Stomach (tissue), 9 donors: ENCODE measurements around the gene CYYR1. TPM values are rescaled to one million over a fixed set of nuclear protein-coding genes. Genes with fewer than 3 reads are reported as not detected.

Experiments used
- DNase-seq, 2 donors: peaks; one replicate each; pipeline versions ENCODE4 v3.0.0 to v3.0.0-alpha.2; 2013 to 2019
- H3K27ac ChIP-seq, 5 donors: fragments of 200-600 bp in 4 of 5; sonication (generic) in 4 of 5; one replicate each; pipeline ENCODE4 v1.5.1; 2013 to 2019; ENCODE audit warnings: mild to moderate bottlenecking in 1 of 5, moderate library complexity in 1 of 5
- H3K27me3 ChIP-seq, 3 donors: fragments of 200-600 bp; sonication (generic); one replicate each; pipeline ENCODE4 v1.5.1; 2017 to 2019; ENCODE audit warnings: mixed run types in 1 of 3
- H3K36me3 ChIP-seq, 4 donors: fragments of 200-600 bp; sonication (generic); 1 replicate in 3 of 4; 2 replicates in 1 of 4; pipeline ENCODE4 v1.5.1; 2016 to 2019
- H3K4me1 ChIP-seq, 4 donors: fragments of 200-600 bp; sonication (generic); one replicate each; pipeline ENCODE4 v1.5.1; 2016 to 2019
- H3K4me3 ChIP-seq, 4 donors: fragments of 200-600 bp; sonication (generic) in 3 of 4; one replicate each; pipeline ENCODE4 v1.5.1; 2016 to 2019; ENCODE audit warnings: mild to moderate bottlenecking in 1 of 4
- H3K9me3 ChIP-seq, 4 donors: fragments of 200-600 bp; sonication (generic); one replicate each; pipeline ENCODE4 v1.5.1; 2016 to 2019
- CTCF ChIP-seq, 7 experiments: fragments of 450-650 bp in 4 of 7; fragments of 200-600 bp in 3 of 7; sonication (generic) in 3 of 7; IDR thresholded peaks; one replicate each; pipeline ENCODE4 v1.5.1; 2016 to 2019; ENCODE audit warnings: antibody characterized with exemption in 7 of 7, control low read depth in 2 of 7, mild to moderate bottlenecking in 1 of 7
- EP300 ChIP-seq: sonication (generic); formaldehyde crosslinking; IDR thresholded peaks from one replicate; pipeline ENCODE4 v1.6.1; 2017; ENCODE audit warnings: antibody characterized with exemption
- POLR2A ChIP-seq, 4 donors: fragments of 450-650 bp; IDR thresholded peaks; one replicate each; pipeline ENCODE4 v1.6.1; 2016; ENCODE audit warnings: antibody characterized with exemption in 4 of 4, control low read depth in 2 of 4, mild to moderate bottlenecking in 1 of 4, moderate library complexity in 1 of 4
- POLR2AphosphoS5 ChIP-seq, 3 donors: sonication (generic); formaldehyde crosslinking; IDR thresholded peaks; one replicate each; pipeline ENCODE4 v1.6.1; 2016; ENCODE audit warnings: antibody characterized with exemption in 3 of 3
- WGBS, 5 donors: extraction: QIAGEN DNeasy Blood & Tissue Kit in 3 of 5; methylation state at CpG; one replicate each; pipeline versions ENCODE4 v1.1.5 to v1.1.7; 2013 to 2018; 5-methylcytosine and 5-hydroxymethylcytosine counted together
- intact Hi-C: fragments of 100-400 bp; cut with DNase I; formaldehyde crosslinking; loops from one replicate; pipeline ENCODE4 v1.15.1; 2023; ENCODE audit warnings: low total_unique reads
- polyA plus RNA-seq, 3 donors: library from polyadenylated mRNA; stranded (reverse); fragments of 200-250 nt; gene quantifications; one replicate each; pipeline ENCODE4 v1.2.3, GENCODE V29; 2013
- total RNA-seq, 5 donors: library from RNA; depleted of rRNA; stranded (reverse); fragments of >200 nt; gene quantifications; one replicate each; pipeline versions ENCODE4 v1.1.0 to v1.2.3, GENCODE V29; 2014 to 2016
- donor health status: healthy with polysubstance abuse.
- donor health status: Bipolar disorder and iron deficiency.
- donor health status: healthy.

Gene CYYR1
- total and polyA plus RNA-seq, 8 donors, result 0.89 to 11.6 (median 6.1) TPM; not detected in 2

GRCh38 chr21:26441149-26441548 is 131.9 kb downstream of the CYYR1 start:
- Histone ChIP-seq H3K27me3 (no peaks in the 10 kb centered on the region), H3K27ac (no peak overlapping the region), H3K4me1 (no peaks in the 10 kb centered on the region), H3K4me3 (no peak overlapping the region), H3K9me3 (no peaks in the 10 kb centered on the region), H3K36me3 (no peaks in the 10 kb centered on the region)
- WGBS, 5 donors, result 58 to 79% (median 72%) methylated on average over 2 of the region's 2 CpGs
- no peak for DNase-seq
- TF ChIP-seq CTCF (IDR thresholded peaks at IDR 0.05), result no peak
- no peak for TF ChIP-seq POLR2A (IDR thresholded peaks at IDR 0.05)
- TF ChIP-seq POLR2AphosphoS5 (IDR thresholded peaks at IDR 0.05), result no peak
- TF ChIP-seq EP300, result no peak
- intact Hi-C loops, result no loop called here

GRCh38 chr21:26438976-26439375 is 134.1 kb downstream of the CYYR1 start:
- intact Hi-C loops, result no loop called here
- Histone ChIP-seq H3K9me3 (no peaks in the 10 kb centered on the region), H3K4me1 (no peaks in the 10 kb centered on the region), H3K36me3 (no peaks in the 10 kb centered on the region), H3K4me3 (no peak overlapping the region), H3K27ac (no peak overlapping the region), H3K27me3 (no peaks in the 10 kb centered on the region)
- TF ChIP-seq POLR2A (IDR thresholded peaks at IDR 0.05) (no peak), CTCF (IDR thresholded peaks at IDR 0.05) (no peak), EP300 (no peak), POLR2AphosphoS5 (IDR thresholded peaks at IDR 0.05) (no peak)
- DNase-seq, result no peak

- no peak for TF ChIP-seq CTCF (IDR thresholded peaks at IDR 0.05)
- TF ChIP-seq EP300, result no peak
- no peak for TF ChIP-seq POLR2AphosphoS5 (IDR thresholded peaks at IDR 0.05)
- TF ChIP-seq POLR2A (IDR thresholded peaks at IDR 0.05), result no peak
Observed at GRCh38 chr21:26437326-26438009, 135.6 kb downstream of the CYYR1 start.

GRCh38 chr21:26433386-26433785 is 139.7 kb downstream of the CYYR1 start:
- no peaks in the 10 kb centered on the region for H3K36me3 ChIP-seq
- H3K4me1 ChIP-seq, result no peaks in the 10 kb centered on the region
- DNase-seq, result no peak
- H3K9me3 ChIP-seq, result no peaks in the 10 kb centered on the region
- no peaks in the 10 kb centered on the region for H3K27me3 ChIP-seq
- no peak overlapping the region for H3K27ac ChIP-seq
- intact Hi-C loops, result no loop called here
- 56 to 94% (median 86%) methylated on average over 1 of the region's 1 CpG for WGBS, 5 donors
- TF ChIP-seq EP300, result no peak
- no peak for TF ChIP-seq CTCF (IDR thresholded peaks at IDR 0.05)
- TF ChIP-seq POLR2A (IDR thresholded peaks at IDR 0.05), result no peak
- no peak for TF ChIP-seq POLR2AphosphoS5 (IDR thresholded peaks at IDR 0.05)
- no peak overlapping the region for H3K4me3 ChIP-seq

More at GRCh38 chr21:26437326-26438009, 135.6 kb downstream of the CYYR1 start:
- H3K9me3 ChIP-seq, result no peaks in the 10 kb centered on the region
- H3K27me3 ChIP-seq, result no peaks in the 10 kb centered on the region
- H3K36me3 ChIP-seq, result no peaks in the 10 kb centered on the region
- no peaks in the 10 kb centered on the region for H3K4me1 ChIP-seq
- no peak overlapping the region for H3K4me3 ChIP-seq
- peak in 1 of 2 donors; percentile 5 for DNase-seq
- 76 to 93% (median 83%) methylated on average over 1 of the region's 1 CpG for WGBS, 5 donors
- intact Hi-C loops, result no loop called here
- H3K27ac ChIP-seq, result no peak overlapping the region
